Left ventricle myocardium inferior (tissue), 1 donor: ENCODE results near the gene CBL. TPM values are rescaled to one million over a fixed set of nuclear protein-coding genes. Genes with fewer than 3 reads are reported as not detected.

ENCODE experiments used
- DNase-seq: peaks from one replicate; pipeline ENCODE4 v3.0.0-alpha.2; 2020
- H3K27ac ChIP-seq: fragments of 200-600 bp; replicated peaks from 2 replicates; pipeline ENCODE4 v1.8.0; 2021
- H3K27me3 ChIP-seq: fragments of 200-600 bp; 2 replicates; pipeline ENCODE4 v1.8.0; 2021; ENCODE audit warnings: low read depth
- H3K36me3 ChIP-seq: fragments of 200-600 bp; 2 replicates; pipeline ENCODE4 v1.8.0; 2021
- H3K4me1 ChIP-seq: fragments of 200-600 bp; 2 replicates; pipeline ENCODE4 v1.8.0; 2021
- H3K4me3 ChIP-seq: fragments of 200-600 bp; 2 replicates; pipeline ENCODE4 v1.8.0; 2021; ENCODE audit warnings: mild to moderate bottlenecking, moderate library complexity
- H3K9me3 ChIP-seq: fragments of 200-600 bp; replicated peaks from 2 replicates; pipeline ENCODE4 v1.8.0; 2021
- intact Hi-C: fragments of 100-400 bp; cut with micrococcal nuclease; formaldehyde crosslinking; loops from one replicate; pipeline ENCODE4 v1.11.0; 2022
- total RNA-seq: library from RNA; stranded (reverse); fragmentation: NEBNext Ultra II Directional; extraction: Animal tissue kit (Norgen Biotek cat#: 25700); gene quantifications from one replicate; pipeline ENCODE4 v1.2.1, GENCODE V29; 2021
- TF ChIP-seq, protein P1 (sequence below): fragments of 200-600 bp; IDR thresholded peaks from 2 replicates; pipeline ENCODE4 v1.8.0; 2021; ENCODE audit warnings: antibody characterized with exemption, mild to moderate bottlenecking, borderline replicate concordance
- donor health status: DM: no; HTN: yes; CAD: no; lungs with severe emphysema.

Gene CBL
- total RNA-seq, 1 donor from 2014 or later = 7.0 TPM

DNA sequence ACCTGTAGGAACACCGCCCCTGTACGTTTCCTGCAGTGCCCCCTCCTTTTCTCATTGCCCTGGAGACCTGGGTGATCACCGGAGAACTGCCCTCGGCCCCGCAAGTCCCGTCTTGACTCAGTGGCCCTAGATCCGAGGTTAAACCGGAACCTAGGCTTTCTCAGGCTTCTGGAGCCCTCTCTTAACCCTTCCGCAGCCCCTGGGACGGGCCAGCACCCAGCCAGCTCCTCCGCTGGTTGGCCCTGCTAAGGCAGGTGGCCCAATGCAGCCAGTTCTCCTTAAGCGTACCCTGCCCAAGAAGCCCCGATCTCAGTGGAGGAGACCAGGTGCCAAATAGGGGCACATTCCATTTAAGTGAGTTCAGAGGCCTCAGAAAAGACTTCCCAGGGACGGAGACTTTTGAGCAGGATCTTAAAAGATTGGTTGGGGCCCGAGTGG, 36.8 kb upstream of the CBL start:
- Histone ChIP-seq H3K36me3 (peaks cover 12% of the 10 kb centered on the region), H3K4me1 (peaks cover 19% of the 10 kb centered on the region), H3K27ac (peak overlapping the region; percentile 97), H3K27me3 (no peaks in the 10 kb centered on the region), H3K9me3 (no peaks in the 10 kb centered on the region), H3K4me3 (peak overlapping the region; percentile 89)
- DNase-seq = peak; percentile 35
- intact Hi-C loops = no loop called here
- TF ChIP-seq, protein P1, sequence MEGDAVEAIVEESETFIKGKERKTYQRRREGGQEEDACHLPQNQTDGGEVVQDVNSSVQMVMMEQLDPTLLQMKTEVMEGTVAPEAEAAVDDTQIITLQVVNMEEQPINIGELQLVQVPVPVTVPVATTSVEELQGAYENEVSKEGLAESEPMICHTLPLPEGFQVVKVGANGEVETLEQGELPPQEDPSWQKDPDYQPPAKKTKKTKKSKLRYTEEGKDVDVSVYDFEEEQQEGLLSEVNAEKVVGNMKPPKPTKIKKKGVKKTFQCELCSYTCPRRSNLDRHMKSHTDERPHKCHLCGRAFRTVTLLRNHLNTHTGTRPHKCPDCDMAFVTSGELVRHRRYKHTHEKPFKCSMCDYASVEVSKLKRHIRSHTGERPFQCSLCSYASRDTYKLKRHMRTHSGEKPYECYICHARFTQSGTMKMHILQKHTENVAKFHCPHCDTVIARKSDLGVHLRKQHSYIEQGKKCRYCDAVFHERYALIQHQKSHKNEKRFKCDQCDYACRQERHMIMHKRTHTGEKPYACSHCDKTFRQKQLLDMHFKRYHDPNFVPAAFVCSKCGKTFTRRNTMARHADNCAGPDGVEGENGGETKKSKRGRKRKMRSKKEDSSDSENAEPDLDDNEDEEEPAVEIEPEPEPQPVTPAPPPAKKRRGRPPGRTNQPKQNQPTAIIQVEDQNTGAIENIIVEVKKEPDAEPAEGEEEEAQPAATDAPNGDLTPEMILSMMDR = no peak

DNA sequence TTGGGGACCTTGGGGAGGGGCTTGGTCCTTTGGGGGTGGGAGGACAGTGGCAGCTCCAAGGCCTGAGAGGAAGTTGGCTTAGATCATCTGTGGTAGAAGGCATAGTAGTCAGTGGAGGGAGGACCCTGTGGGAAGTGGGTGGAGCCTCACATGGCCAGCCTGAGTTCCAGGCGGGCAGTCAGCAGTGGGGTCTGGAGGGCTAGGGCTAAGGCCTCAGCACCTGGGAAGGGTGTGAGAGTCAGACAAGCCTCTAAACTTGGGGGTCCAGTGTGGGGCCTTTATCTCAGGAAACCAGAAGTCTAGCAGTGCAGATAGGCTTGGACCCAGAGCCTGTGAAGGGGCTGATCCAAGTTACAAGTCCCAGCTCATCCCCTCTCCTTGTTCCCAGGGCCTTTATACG, 33.6 kb upstream of the CBL start:
- Histone ChIP-seq H3K27me3 (no peaks in the 10 kb centered on the region), H3K4me3 (no peak overlapping the region), H3K9me3 (no peaks in the 10 kb centered on the region), H3K36me3 (peaks cover 42% of the 10 kb centered on the region), H3K4me1 (peaks cover 19% of the 10 kb centered on the region), H3K27ac (no peak overlapping the region)
- intact Hi-C loops = no loop called here
- TF ChIP-seq, protein P1 = no peak
- no peak for DNase-seq

DNA sequence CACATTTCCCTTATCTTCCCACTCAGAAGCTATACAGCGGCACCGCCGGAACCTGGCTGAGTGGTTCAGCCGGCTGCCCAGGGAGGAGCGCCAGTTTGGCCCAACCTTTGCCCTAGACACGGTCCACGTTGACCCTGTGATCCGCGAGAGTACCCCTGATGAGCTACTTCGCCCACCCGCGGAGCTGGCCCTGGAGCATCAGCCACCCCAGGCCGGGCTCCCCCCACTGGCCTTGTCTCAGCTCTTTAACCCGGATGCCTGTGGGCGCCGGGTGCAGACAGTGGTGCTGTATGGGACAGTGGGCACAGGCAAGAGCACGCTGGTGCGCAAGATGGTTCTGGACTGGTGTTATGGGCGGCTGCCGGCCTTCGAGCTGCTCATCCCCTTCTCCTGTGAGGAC, 32.7 kb upstream of the CBL start:
- no peaks in the 10 kb centered on the region for H3K9me3 ChIP-seq
- TF ChIP-seq, protein P1 = no peak
- no peaks in the 10 kb centered on the region for H3K27me3 ChIP-seq
- peaks cover 21% of the 10 kb centered on the region for H3K4me1 ChIP-seq
- H3K27ac ChIP-seq = no peak overlapping the region
- no peak for DNase-seq
- intact Hi-C loops = no loop called here
- peaks cover 45% of the 10 kb centered on the region for H3K36me3 ChIP-seq
- H3K4me3 ChIP-seq = no peak overlapping the region

DNA sequence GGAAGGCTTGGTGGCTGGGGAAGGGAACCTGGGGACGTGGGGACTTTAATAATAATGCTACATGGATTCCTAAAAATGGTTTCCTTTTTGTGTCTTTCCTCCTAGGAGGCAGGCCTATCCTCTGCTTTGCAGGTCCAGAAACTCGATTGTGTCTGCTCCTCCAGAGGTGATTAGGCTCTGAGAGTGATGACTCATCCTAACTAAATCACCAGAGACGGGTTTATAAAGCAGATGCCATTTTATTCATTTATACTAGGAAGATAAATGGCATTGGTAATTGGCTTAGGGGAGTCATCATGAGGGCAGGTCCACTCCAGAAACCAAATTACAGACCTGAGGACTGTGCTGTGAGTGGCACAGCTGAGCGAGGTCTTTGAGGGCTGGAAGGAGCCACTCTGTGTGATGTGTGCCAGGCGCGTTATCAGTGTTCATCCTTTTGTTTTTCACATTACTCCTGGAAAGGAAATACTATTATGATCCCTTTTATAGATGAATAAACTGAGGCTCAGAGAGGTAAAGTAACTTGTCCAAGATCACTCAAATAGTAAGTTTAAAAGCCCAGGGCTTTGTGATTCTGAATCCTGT, 30.6 kb upstream of the CBL start:
- DNase-seq = no peak
- Histone ChIP-seq H3K36me3 (peaks cover 55% of the 10 kb centered on the region), H3K4me3 (no peak overlapping the region), H3K27ac (no peak overlapping the region), H3K4me1 (peaks cover 11% of the 10 kb centered on the region), H3K27me3 (no peaks in the 10 kb centered on the region), H3K9me3 (no peaks in the 10 kb centered on the region)
- intact Hi-C loops = no loop called here
- TF ChIP-seq, protein P1 = no peak

DNA sequence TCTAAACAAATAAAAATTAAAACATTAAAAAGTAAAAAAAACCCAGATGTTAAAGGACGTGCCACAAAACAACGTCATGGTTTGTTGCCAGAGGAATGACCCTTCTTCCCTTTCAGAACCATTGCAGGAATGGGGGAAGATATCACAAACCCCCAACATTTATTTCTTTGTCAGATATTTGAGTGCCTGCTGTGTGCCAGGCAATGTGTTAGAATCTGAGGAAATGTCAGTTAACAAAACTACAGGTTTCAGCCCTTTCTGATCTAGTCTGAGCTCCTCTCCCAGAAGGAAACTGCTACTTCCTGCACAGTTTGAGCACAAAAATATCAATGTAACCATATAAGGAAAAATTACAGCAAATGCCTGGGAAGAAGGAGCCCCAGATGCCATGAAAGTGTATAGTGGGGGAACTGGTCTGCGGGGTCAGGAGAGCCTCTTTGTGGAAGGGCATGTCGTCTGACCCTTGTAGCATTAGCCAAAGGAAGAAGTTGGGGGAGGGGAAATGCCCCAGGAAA, 27.9 kb upstream of the CBL start:
- DNase-seq = no peak
- intact Hi-C loops = no loop called here
- Histone ChIP-seq H3K36me3 (peaks cover 71% of the 10 kb centered on the region), H3K4me1 (peaks cover 11% of the 10 kb centered on the region), H3K27me3 (no peaks in the 10 kb centered on the region), H3K27ac (no peak overlapping the region), H3K9me3 (no peaks in the 10 kb centered on the region), H3K4me3 (no peak overlapping the region)
- TF ChIP-seq, protein P1 = no peak
